C4-2B (cell line): Measurements from ENCODE around the gene TRIM15.
"Not testable (repeated sequence)": the region's sequence is repeated elsewhere in the genome, so short reads cannot be mapped to it uniquely, and the experiment has no call there.

Experiments used
- H3K27ac ChIP-seq: fragments of 450-650 bp; 2 replicates; pipeline ENCODE4 v1.5.1; 2017
- CTCF ChIP-seq: fragments of 450-650 bp; conservative IDR thresholded peaks from 2 replicates; pipeline ENCODE4 v1.5.1; 2017; ENCODE audit warnings: mild to moderate bottlenecking
- ZFX ChIP-seq: fragments of 450-650 bp; IDR thresholded peaks from 2 replicates; pipeline ENCODE4 v1.6.1; 2017

The TRIM15 gene

GRCh38 chr6:30160785-30161531 is 2.4 kb upstream of the TRIM15 start, which contains the start of gene TRIM10:
Gene TRIM10, minus strand, starts transcription at chr6:30161211. Its CDS starts 353 bp downstream, at chr6:30160858.
- no peak within 1 kb of the TSS for H3K27ac ChIP-seq
- TF ChIP-seq ZFX, result no peak
- TF ChIP-seq CTCF, result no peak

DNA sequence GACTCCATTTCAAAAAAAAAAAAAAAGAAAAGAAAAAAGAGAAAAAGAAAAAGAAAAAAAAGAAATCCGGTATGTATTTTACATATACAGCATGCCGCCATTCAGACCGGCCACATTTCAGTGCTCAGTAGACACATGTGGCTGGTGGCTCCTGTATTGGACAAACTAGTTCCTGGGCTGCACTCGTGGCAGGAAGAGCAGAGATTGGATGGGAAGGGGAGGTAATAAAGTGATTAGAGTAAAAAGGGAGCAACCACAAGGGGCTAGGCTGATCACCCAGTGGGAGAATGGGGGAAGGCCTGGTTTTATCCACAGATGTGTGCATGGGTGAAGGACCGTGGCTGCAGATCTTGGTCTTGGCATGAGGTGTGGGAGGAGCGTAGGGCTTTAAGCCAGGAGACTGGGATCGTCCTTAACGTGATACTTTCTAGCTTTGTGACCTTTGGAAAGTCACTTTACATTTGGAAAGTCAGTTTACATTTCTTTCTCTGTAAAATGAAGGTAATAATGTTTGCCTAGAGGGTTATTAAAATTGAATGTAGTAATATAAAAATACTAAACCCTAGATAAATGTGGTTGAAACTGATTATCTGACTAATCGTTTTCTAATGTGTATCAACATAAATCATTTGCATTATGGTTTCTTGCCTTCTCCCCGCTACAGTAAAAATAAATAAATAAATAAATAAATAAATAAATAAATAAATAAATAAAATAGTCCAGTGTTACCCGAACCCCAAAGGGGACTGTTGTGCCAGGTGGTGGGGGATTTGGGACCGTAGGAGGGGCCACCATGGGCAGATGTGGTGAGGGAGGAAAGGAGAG is 869 bp upstream of the TRIM15 start:
- TF ChIP-seq ZFX (no peak), CTCF (no peak)
- H3K27ac ChIP-seq, result no peak overlapping the region

DNA sequence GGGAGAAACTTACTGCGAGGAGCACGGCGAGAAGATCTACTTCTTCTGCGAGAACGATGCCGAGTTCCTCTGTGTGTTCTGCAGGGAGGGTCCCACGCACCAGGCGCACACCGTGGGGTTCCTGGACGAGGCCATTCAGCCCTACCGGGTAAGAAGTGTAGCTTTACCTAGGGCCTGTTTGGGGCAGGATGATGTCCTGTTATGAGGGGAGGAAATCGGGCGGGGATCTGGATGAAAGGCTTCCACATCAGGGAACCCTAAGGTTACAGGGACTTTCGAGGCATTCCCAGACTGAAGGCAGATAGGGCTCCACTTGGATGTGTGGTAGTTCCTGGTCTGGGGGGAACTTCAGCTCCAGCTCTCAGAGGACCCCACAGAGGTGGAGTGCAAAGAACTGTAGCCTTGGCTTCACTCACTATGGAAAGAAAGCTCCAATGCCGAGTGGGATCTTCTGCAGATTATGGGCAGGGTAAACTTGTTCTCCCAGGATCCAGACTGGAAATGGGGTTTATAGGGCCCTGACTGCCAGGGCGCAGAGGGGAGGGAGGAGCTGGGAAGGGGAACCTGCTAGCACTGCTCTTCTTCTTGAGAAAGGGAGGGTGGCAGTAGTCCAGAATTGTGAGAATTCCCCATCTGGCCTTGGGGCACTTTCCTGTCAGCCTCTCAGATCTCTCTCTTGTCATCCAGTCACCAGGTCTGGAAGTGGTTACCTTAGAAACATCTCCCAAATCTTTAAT is 740 bp downstream of the TRIM15 start:
- H3K27ac ChIP-seq, result no peak overlapping the region
- TF ChIP-seq CTCF (no peak), ZFX (no peak)

- TF ChIP-seq CTCF (no peak), ZFX (no peak)
- H3K27ac ChIP-seq, result no peak overlapping the region
Observed at GRCh38 chr6:30164714-30165113, 1.4 kb downstream of the TRIM15 start.

GRCh38 chr6:30165238-30165637 is 1.9 kb downstream of the TRIM15 start:
- H3K27ac ChIP-seq, result not testable (repeated sequence)

DNA sequence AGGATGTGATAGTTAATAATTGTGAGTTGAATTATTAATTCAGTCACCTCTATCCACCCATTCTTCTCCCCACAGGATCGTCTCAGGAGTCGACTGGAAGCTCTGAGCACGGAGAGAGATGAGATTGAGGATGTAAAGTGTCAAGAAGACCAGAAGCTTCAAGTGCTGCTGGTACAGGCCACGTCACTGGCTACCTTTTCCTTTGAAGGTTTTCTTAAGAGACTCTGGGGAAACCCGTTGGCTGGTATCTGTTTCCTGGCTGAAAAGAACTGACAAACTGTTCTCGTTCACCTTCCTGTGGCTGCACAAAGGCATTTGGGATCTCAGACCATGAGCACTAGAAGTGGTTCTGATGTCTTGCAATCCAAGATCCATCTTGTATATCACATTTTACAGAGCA is 3.8 kb downstream of the TRIM15 start:
- no peak overlapping the region for H3K27ac ChIP-seq
- TF ChIP-seq CTCF (no peak), ZFX (no peak)

DNA sequence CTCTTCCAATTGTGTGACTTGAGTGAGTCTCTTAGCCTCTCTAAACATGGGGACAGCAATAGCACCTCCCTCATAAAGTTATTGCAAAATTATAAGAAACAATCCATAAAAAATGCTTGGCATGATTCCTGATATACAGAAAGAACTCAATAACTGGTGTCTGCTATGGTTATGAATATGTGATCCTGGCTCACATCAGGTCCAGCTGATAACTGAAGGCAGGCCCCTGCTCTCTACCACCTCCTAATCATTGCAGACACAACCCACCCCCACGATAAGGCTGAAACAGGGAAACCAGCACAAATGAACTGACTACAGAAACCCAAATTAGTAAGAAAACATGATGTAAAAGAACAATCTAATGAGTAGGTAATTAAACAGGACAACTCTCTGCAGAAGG is 5.4 kb downstream of the TRIM15 start:
- no peak overlapping the region for H3K27ac ChIP-seq
- TF ChIP-seq CTCF (no peak), ZFX (no peak)
